Nephron progenitor cell (in vitro differentiated cells): ENCODE measurements around the gene APLP1.
"Not testable (repeated sequence)": the region's sequence is repeated elsewhere in the genome, so short reads cannot be mapped to it uniquely, and the experiment has no call there.

Experiments used
- DNase-seq: peaks from one replicate; pipeline ENCODE4 v3.0.0; 2021
- H3K27ac Mint-ChIP-seq: 2 replicates; pipeline ENCODE4 v1.8.0; 2021; ENCODE audit warnings: mild to moderate bottlenecking, moderate library complexity, mixed read lengths
- H3K27me3 Mint-ChIP-seq: 2 replicates; pipeline ENCODE4 v1.8.0; 2021; ENCODE audit warnings: mild to moderate bottlenecking, low read depth, mixed read lengths; ENCODE audit not compliant: poor library complexity
- H3K36me3 Mint-ChIP-seq: 2 replicates; pipeline ENCODE4 v1.8.0; 2021; ENCODE audit warnings: low read depth, mixed read lengths
- H3K4me1 Mint-ChIP-seq: 2 replicates; pipeline ENCODE4 v1.8.0; 2021; ENCODE audit warnings: mixed read lengths
- H3K4me3 Mint-ChIP-seq: 2 replicates; pipeline ENCODE4 v1.8.0; 2021; ENCODE audit warnings: mild to moderate bottlenecking, moderate library complexity, mixed read lengths
- H3K9me3 Mint-ChIP-seq: 2 replicates; pipeline ENCODE4 v1.8.0; 2021; ENCODE audit warnings: mild to moderate bottlenecking, moderate library complexity, mixed read lengths
- TF ChIP-seq, protein P1 (sequence below): fragments of 200-600 bp; sonication (generic); IDR thresholded peaks from 2 replicates; pipeline ENCODE4 v1.5.0; 2021; ENCODE audit warnings: antibody characterized with exemption

Gene APLP1

DNA sequence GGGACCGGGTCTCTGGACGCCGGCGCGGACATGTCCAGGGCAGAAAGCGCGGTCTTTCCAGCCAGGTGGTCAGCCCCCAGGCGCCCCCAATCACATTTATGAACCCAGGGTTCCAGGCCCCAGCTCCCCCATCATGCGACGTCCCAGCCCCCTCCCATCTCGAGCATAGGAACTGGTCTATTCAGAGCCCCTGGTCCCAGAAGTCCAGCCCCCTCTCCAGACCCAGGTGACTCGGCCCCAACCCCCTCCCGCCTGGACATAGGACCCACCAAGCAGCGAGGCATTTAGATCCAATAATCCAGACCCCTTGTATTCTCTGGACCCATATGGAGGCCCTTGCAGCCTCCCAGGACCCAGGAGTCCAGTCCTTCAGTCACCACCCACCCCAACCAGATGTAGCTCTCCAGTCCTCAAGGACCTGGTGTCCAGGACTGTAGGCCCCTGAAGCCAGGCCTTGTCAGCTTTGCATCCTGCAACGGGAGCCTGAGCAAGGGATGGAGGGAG lies 501 bp downstream of the APLP1 start:
- Mint-ChIP-seq H3K4me1 (peaks cover 31% of the 10 kb centered on the region), H3K9me3 (no peaks in the 10 kb centered on the region), H3K27me3 (peaks cover 39% of the 10 kb centered on the region), H3K4me3 (peak overlapping the region; percentile 89), H3K27ac (no peak overlapping the region), H3K36me3 (peaks cover 9% of the 10 kb centered on the region)
- DNase-seq: no peak
- TF ChIP-seq, protein P1, sequence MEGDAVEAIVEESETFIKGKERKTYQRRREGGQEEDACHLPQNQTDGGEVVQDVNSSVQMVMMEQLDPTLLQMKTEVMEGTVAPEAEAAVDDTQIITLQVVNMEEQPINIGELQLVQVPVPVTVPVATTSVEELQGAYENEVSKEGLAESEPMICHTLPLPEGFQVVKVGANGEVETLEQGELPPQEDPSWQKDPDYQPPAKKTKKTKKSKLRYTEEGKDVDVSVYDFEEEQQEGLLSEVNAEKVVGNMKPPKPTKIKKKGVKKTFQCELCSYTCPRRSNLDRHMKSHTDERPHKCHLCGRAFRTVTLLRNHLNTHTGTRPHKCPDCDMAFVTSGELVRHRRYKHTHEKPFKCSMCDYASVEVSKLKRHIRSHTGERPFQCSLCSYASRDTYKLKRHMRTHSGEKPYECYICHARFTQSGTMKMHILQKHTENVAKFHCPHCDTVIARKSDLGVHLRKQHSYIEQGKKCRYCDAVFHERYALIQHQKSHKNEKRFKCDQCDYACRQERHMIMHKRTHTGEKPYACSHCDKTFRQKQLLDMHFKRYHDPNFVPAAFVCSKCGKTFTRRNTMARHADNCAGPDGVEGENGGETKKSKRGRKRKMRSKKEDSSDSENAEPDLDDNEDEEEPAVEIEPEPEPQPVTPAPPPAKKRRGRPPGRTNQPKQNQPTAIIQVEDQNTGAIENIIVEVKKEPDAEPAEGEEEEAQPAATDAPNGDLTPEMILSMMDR: no peak

DNA sequence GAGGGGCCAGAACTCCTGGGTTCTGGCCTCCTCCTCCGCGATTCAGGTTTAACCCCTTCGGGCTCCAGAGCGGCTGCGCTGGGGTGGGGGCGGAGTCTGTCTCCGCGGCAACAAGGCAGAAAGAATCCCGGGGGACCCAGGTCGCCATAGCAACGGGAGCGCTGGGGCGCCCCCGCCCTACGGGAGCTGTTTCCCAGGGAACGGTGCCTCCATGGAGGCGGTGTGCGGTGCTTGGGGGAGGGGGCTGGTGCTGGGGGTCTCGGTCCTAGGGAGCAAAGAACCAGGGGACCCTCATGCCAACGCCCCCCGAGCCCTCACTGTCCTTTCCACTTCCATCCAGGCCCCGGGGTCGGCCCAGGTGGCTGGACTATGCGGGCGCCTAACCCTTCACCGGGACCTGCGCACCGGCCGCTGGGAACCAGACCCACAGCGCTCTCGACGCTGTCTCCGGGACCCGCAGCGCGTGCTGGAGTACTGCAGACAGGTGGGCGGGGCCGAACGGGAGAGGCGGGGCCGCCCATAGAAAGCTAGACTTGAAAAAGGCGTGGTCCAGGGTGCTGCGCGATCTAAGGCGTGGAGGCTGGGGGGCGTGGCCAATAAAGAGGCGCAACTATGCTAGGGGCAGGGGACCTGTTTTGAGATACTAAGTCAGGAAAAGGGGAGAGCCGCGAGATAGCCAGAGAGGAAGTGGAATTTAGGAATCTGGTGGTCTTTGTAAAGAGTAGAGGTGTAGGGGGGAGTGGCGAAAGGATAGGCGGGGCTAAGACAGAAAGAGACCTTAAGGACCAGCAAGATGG lies 1.2 kb downstream of the APLP1 start:
- Mint-ChIP-seq H3K36me3 (peaks cover 12% of the 10 kb centered on the region), H3K27ac (peak overlapping the region; percentile 81)

DNA sequence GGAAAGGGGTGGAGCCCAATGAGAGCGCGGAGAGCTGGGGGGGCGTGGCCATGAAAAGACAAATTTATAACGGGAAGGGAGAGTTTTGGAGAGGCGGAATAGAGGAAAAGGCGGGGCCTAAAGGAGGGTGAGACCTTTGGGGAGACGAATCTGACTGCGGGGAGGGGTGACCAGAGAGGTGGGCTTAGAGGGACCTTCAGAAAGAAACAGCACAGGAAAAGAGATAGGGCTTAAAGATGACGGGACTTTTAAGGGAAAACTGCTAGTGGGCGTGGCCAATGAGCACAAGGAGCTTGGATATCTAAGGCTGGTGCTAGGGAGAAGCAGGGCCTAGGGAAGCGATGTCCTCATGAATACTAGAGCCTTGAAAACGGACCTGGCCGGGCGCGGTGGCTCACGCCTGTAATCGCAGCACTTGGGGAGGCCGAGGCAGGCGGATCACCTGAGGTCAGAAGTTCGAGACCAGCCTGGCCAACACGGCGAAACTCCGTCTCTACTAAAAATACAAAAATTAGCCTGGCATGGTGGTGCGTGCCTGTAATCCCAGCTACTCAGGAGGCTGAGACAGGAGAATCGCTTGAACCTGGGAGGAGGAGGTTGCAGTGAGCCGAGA lies 1.9 kb downstream of the APLP1 start:
- DNase-seq: peak; percentile 80
- H3K27me3 Mint-ChIP-seq: peaks cover 26% of the 10 kb centered on the region

More for the DNA sequence above, 1.2 kb downstream of the APLP1 start:
- TF ChIP-seq, protein P1: no peak
- H3K9me3 Mint-ChIP-seq: no peaks in the 10 kb centered on the region
- H3K4me1 Mint-ChIP-seq: peaks cover 31% of the 10 kb centered on the region
- DNase-seq: peak; percentile 95
- peak overlapping the region; percentile 89 for H3K4me3 Mint-ChIP-seq
- H3K27me3 Mint-ChIP-seq: peaks cover 33% of the 10 kb centered on the region

DNA sequence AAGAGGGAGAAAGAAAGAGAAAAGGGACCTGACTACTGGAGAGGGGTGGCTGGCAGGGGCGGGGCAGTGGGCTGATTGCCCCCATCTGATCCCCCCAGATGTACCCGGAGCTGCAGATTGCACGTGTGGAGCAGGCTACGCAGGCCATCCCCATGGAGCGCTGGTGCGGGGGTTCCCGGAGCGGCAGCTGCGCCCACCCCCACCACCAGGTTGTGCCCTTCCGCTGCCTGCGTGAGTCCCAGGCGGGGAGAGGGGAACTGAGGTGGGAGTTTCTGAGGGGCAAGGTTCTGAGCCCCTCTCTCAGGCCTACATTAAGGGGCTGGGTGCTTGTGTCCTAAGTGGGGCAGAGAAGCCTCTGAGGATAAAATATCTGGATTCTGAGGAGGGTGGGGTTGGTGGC lies 2.4 kb downstream of the APLP1 start:
- Mint-ChIP-seq H3K27me3 (peaks cover 20% of the 10 kb centered on the region), H3K27ac (no peak overlapping the region), H3K4me3 (peak overlapping the region; percentile 81), H3K9me3 (no peaks in the 10 kb centered on the region), H3K36me3 (peaks cover 17% of the 10 kb centered on the region), H3K4me1 (peaks cover 31% of the 10 kb centered on the region)
- no peak for DNase-seq
- TF ChIP-seq, protein P1: no peak

More for the DNA sequence above, 1.9 kb downstream of the APLP1 start:
- Mint-ChIP-seq H3K36me3 (peaks cover 17% of the 10 kb centered on the region), H3K27ac (peak overlapping the region; percentile 81), H3K4me1 (peaks cover 31% of the 10 kb centered on the region), H3K4me3 (peak overlapping the region; percentile 81)
- not testable (repeated sequence) for H3K9me3 Mint-ChIP-seq

DNA sequence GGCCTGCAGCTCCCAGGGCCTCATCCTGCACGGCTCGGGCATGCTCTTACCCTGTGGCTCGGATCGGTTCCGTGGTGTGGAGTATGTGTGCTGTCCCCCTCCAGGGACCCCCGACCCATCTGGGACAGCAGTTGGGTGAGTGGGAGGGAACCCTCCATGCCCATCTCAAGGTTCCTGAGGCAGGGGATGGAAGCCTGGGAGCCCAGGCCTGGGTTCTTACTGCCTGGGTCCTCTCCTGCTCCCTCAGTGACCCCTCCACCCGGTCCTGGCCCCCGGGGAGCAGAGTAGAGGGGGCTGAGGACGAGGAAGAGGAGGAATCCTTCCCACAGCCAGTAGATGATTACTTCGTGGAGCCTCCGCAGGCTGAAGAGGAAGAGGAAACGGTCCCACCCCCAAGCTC lies 3.2 kb downstream of the APLP1 start:
- Mint-ChIP-seq H3K27ac (no peak overlapping the region), H3K27me3 (peaks cover 16% of the 10 kb centered on the region), H3K36me3 (peaks cover 26% of the 10 kb centered on the region), H3K4me1 (peaks cover 31% of the 10 kb centered on the region), H3K4me3 (no peak overlapping the region), H3K9me3 (no peaks in the 10 kb centered on the region)
- DNase-seq: no peak
- TF ChIP-seq, protein P1: no peak

DNA sequence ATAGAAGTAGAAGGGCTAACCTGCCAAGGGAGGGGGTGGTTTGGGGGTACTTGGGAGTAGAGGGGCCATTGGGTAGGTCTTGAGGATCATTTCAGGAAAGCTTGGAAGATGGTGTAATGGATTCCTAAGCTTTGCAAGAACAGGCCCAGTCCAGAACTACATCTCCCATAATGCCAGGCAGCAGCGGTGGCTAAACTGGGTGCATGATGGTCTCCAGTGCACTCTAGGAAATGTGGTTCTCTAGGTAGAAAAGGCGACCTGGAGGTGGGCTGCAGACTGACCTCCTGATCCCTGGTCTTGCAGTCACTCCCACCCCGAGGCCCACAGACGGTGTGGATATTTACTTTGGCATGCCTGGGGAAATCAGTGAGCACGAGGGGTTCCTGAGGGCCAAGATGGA lies 3.8 kb downstream of the APLP1 start:
- H3K27ac Mint-ChIP-seq: no peak overlapping the region
- H3K9me3 Mint-ChIP-seq: no peaks in the 10 kb centered on the region
- no peak for DNase-seq
- H3K4me1 Mint-ChIP-seq: peaks cover 31% of the 10 kb centered on the region
- H3K36me3 Mint-ChIP-seq: peaks cover 27% of the 10 kb centered on the region
- TF ChIP-seq, protein P1: no peak
- no peak overlapping the region for H3K4me3 Mint-ChIP-seq
- peaks cover 12% of the 10 kb centered on the region for H3K27me3 Mint-ChIP-seq
